Central memory CD8-positive, alpha-beta T cell (primary cell): ENCODE results near the gene ITSN1.
"Not testable (repeated sequence)": the region's sequence is repeated elsewhere in the genome, so short reads cannot be mapped to it uniquely, and the experiment has no call there.

Experiments used
- ATAC-seq: fragments of 150-1000 bp; cut with Tn5 transposase; replicated peaks from 2 replicates; pipeline ENCODE4 v1.10.0; 2022; ENCODE audit warnings: mild to moderate bottlenecking, moderate FRiP score, moderate number of reproducible peaks; ENCODE audit not compliant: poor library complexity, severe bottlenecking; ENCODE audit errors: extremely low read depth
- DNase-seq, 2 donors: peaks; one replicate each; pipeline ENCODE4 v3.0.0; 2021; ENCODE audit warnings: low spot score in 2 of 2
- H3K27ac Mint-ChIP-seq: one replicate; pipeline ENCODE4 v1.8.0; 2022; ENCODE audit warnings: low read depth, mild to moderate bottlenecking, moderate library complexity, mixed read lengths
- H3K27me3 Mint-ChIP-seq: one replicate; pipeline ENCODE4 v1.8.0; 2022; ENCODE audit warnings: mixed read lengths
- H3K36me3 Mint-ChIP-seq: one replicate; pipeline ENCODE4 v1.8.0; 2022; ENCODE audit warnings: mild to moderate bottlenecking, moderate library complexity, mixed read lengths; ENCODE audit not compliant: insufficient read depth
- H3K4me1 Mint-ChIP-seq: one replicate; pipeline ENCODE4 v1.8.0; 2022; ENCODE audit warnings: mixed read lengths
- H3K4me3 Mint-ChIP-seq: one replicate; pipeline ENCODE4 v1.8.0; 2022; ENCODE audit warnings: mild to moderate bottlenecking, moderate library complexity, mixed read lengths
- H3K9me3 Mint-ChIP-seq: one replicate; pipeline ENCODE4 v1.8.0; 2022; ENCODE audit warnings: mixed read lengths

ITSN1 gene

GRCh38 chr21:33850985-33851384 lies 208.7 kb downstream of the ITSN1 start:
- no peak for ATAC-seq
- Mint-ChIP-seq H3K36me3 (no peaks in the 10 kb centered on the region), H3K9me3 (no peaks in the 10 kb centered on the region), H3K27ac (no peak overlapping the region), H3K4me1 (no peaks in the 10 kb centered on the region), H3K27me3 (peaks cover 38% of the 10 kb centered on the region), H3K4me3 (no peak overlapping the region)
- DNase-seq: no peak

- no peak overlapping the region for H3K27ac Mint-ChIP-seq
- no peak overlapping the region for H3K4me3 Mint-ChIP-seq
- H3K9me3 Mint-ChIP-seq: no peaks in the 10 kb centered on the region
- DNase-seq: no peak
- no peaks in the 10 kb centered on the region for H3K36me3 Mint-ChIP-seq
- no peak for ATAC-seq
- H3K27me3 Mint-ChIP-seq: peaks cover 38% of the 10 kb centered on the region
- H3K4me1 Mint-ChIP-seq: no peaks in the 10 kb centered on the region
Measured at GRCh38 chr21:33852485-33852884, 210.2 kb downstream of the ITSN1 start.

GRCh38 chr21:33854604-33855003 lies 212.3 kb downstream of the ITSN1 start:
- DNase-seq: no peak
- Mint-ChIP-seq H3K27me3 (peaks cover 37% of the 10 kb centered on the region), H3K4me3 (no peak overlapping the region), H3K4me1 (no peaks in the 10 kb centered on the region), H3K9me3 (no peaks in the 10 kb centered on the region), H3K27ac (no peak overlapping the region), H3K36me3 (no peaks in the 10 kb centered on the region)
- no peak for ATAC-seq

- DNase-seq (no peak), ATAC-seq (no peak)
- peaks cover 39% of the 10 kb centered on the region for H3K27me3 Mint-ChIP-seq
- no peak overlapping the region for H3K27ac Mint-ChIP-seq
- H3K4me1 Mint-ChIP-seq: no peaks in the 10 kb centered on the region
- no peak overlapping the region for H3K4me3 Mint-ChIP-seq
- H3K9me3 Mint-ChIP-seq: no peaks in the 10 kb centered on the region
- H3K36me3 Mint-ChIP-seq: no peaks in the 10 kb centered on the region
Measured at GRCh38 chr21:33855190-33855589, 212.9 kb downstream of the ITSN1 start.

- Mint-ChIP-seq H3K4me1 (no peaks in the 10 kb centered on the region), H3K36me3 (no peaks in the 10 kb centered on the region), H3K4me3 (no peak overlapping the region), H3K27ac (no peak overlapping the region), H3K9me3 (no peaks in the 10 kb centered on the region), H3K27me3 (peaks cover 34% of the 10 kb centered on the region)
- ATAC-seq (no peak), DNase-seq (no peak)
Measured at GRCh38 chr21:33856893-33857527, 214.7 kb downstream of the ITSN1 start.

GRCh38 chr21:33857846-33858666 lies 215.8 kb downstream of the ITSN1 start:
- H3K9me3 Mint-ChIP-seq: no peaks in the 10 kb centered on the region
- H3K4me1 Mint-ChIP-seq: no peaks in the 10 kb centered on the region
- peaks cover under 1% of the 10 kb centered on the region for H3K36me3 Mint-ChIP-seq
- H3K27ac Mint-ChIP-seq: no peak overlapping the region
- peaks cover 33% of the 10 kb centered on the region for H3K27me3 Mint-ChIP-seq
- DNase-seq (no peak), ATAC-seq (no peak)
- no peak overlapping the region for H3K4me3 Mint-ChIP-seq

- Mint-ChIP-seq H3K27ac (no peak overlapping the region), H3K27me3 (peaks cover 33% of the 10 kb centered on the region), H3K36me3 (peaks cover 2% of the 10 kb centered on the region), H3K4me3 (no peak overlapping the region), H3K9me3 (no peaks in the 10 kb centered on the region), H3K4me1 (no peaks in the 10 kb centered on the region)
- no peak for DNase-seq
- no peak for ATAC-seq
Measured at GRCh38 chr21:33858667-33859372, 216.5 kb downstream of the ITSN1 start.

- no peak for DNase-seq
- Mint-ChIP-seq H3K9me3 (no peaks in the 10 kb centered on the region), H3K4me1 (no peaks in the 10 kb centered on the region), H3K27me3 (peaks cover 38% of the 10 kb centered on the region), H3K4me3 (no peak overlapping the region), H3K27ac (no peak overlapping the region), H3K36me3 (peaks cover 2% of the 10 kb centered on the region)
- ATAC-seq: no peak
Measured at GRCh38 chr21:33859373-33860102, 217.2 kb downstream of the ITSN1 start.

GRCh38 chr21:33860332-33860879 lies 218.1 kb downstream of the ITSN1 start:
- ATAC-seq: no peak

GRCh38 chr21:33861125-33861524 lies 218.8 kb downstream of the ITSN1 start:
- no peak for ATAC-seq
- Mint-ChIP-seq H3K4me1 (no peaks in the 10 kb centered on the region), H3K4me3 (no peak overlapping the region), H3K36me3 (peaks cover 2% of the 10 kb centered on the region), H3K27ac (no peak overlapping the region), H3K9me3 (no peaks in the 10 kb centered on the region), H3K27me3 (peaks cover 46% of the 10 kb centered on the region)
- DNase-seq: no peak

More at GRCh38 chr21:33860332-33860879, 218.1 kb downstream of the ITSN1 start:
- Mint-ChIP-seq H3K27ac (no peak overlapping the region), H3K4me3 (no peak overlapping the region), H3K9me3 (no peaks in the 10 kb centered on the region), H3K4me1 (no peaks in the 10 kb centered on the region), H3K27me3 (peaks cover 46% of the 10 kb centered on the region), H3K36me3 (peaks cover 2% of the 10 kb centered on the region)
- DNase-seq: no peak

GRCh38 chr21:33863191-33863590 lies 220.9 kb downstream of the ITSN1 start:
- DNase-seq, ATAC-seq, H3K4me3 Mint-ChIP-seq, H3K9me3 Mint-ChIP-seq, H3K27ac Mint-ChIP-seq, H3K36me3 Mint-ChIP-seq, H3K4me1 Mint-ChIP-seq: not testable (repeated sequence)
- H3K27me3 Mint-ChIP-seq: peaks cover 46% of the 10 kb centered on the region

- ATAC-seq (no peak), DNase-seq (no peak)
- peaks cover 2% of the 10 kb centered on the region for H3K36me3 Mint-ChIP-seq
- H3K4me3 Mint-ChIP-seq: no peak overlapping the region
- H3K4me1 Mint-ChIP-seq: no peaks in the 10 kb centered on the region
- H3K9me3 Mint-ChIP-seq: no peaks in the 10 kb centered on the region
- H3K27me3 Mint-ChIP-seq: peaks cover 37% of the 10 kb centered on the region
- no peak overlapping the region for H3K27ac Mint-ChIP-seq
Measured at GRCh38 chr21:33864150-33864549, 221.8 kb downstream of the ITSN1 start.
